NCI-H2227 (cell line): ENCODE measurements around the gene FAM81A.
A peak's percentile ranks its signal among the peaks of the same experiment; 100 is the strongest.
"Not testable (repeated sequence)": the region's sequence is repeated elsewhere in the genome, so short reads cannot be mapped to it uniquely, and the experiment has no call there.

Experiments
- DNase-seq: peaks from one replicate; lab custom pipeline; 2025; ENCODE audit not compliant: unreplicated experiment; lab: John Stamatoyannopoulos, UW

The FAM81A gene

DNA sequence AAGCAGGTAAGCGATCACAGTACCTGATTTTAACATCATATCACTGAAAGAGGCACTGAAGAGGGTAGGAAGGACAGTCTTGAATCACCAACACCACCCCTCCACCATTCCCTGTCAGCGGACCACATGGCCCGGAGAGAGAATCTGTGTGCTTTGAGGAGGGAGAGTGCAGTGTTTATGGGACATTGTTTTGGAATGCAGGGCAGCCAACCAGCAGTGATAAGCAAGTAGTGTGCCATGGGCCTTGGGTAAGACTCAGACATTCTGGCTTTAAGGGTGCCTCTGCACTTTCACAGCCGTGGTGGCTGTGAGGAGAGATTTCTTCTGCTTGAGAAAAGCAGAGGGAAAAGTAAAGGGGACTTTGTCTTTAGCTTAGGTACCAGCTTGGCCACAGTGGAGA is 46.4 kb downstream of the FAM81A start:
- DNase-seq: no peak

DNA sequence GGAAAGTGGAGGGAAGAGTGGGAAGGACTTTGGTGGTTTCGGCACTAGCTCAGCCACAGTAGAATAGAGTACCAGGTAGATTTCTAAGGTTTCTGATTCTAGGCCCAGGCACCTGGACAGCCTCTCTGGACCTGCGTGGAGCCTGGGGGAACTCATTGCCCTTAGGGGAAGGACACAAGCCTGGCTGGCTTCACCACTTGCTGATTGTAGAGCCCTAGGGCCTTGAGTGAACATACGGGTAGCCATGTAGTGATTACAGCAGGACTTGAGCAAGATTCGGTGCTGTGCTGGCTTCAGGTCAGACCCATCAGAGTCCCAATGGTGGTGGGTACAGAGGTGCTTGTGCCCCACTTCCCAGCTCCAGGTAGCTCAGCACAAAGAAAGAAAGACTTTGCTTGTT is 47.0 kb downstream of the FAM81A start:
- no peak for DNase-seq

DNA sequence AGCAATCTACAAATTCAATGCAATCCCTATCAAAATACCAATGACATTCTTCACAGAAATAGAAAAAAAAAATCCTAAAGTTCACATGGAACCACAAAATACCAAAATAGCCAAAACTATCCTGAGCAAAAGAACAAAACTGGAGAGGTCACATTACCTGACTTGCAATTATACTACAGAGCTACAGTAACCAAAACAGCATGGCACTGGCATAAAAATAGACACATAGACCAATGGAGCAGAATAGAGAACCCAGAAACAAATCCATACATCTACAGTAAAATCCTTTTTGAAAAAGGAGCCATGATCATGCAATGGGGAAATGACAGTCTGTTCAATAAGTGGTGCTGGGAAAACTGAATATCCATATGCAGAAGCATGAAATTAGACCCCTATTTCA is 51.5 kb downstream of the FAM81A start:
- not testable (repeated sequence) for DNase-seq

DNA sequence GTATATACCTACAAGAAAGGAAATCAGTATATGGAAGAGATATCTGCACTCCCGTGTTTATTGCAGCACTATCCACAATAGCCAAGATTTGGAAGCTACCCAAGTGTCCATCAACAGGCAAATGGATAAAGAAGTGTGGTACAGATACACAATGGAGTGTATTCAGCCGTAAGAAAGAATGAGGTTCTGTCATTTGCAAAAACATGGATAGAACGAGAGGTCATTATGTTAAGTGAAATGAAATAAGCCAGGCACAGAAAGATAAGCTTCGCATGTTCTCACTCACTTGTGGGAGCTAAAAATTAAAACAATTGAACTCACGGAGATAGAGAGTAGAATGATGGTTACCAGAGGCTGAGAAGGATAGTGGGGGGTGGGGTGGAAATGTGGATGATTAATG is 53.1 kb downstream of the FAM81A start:
- DNase-seq: no peak

DNA sequence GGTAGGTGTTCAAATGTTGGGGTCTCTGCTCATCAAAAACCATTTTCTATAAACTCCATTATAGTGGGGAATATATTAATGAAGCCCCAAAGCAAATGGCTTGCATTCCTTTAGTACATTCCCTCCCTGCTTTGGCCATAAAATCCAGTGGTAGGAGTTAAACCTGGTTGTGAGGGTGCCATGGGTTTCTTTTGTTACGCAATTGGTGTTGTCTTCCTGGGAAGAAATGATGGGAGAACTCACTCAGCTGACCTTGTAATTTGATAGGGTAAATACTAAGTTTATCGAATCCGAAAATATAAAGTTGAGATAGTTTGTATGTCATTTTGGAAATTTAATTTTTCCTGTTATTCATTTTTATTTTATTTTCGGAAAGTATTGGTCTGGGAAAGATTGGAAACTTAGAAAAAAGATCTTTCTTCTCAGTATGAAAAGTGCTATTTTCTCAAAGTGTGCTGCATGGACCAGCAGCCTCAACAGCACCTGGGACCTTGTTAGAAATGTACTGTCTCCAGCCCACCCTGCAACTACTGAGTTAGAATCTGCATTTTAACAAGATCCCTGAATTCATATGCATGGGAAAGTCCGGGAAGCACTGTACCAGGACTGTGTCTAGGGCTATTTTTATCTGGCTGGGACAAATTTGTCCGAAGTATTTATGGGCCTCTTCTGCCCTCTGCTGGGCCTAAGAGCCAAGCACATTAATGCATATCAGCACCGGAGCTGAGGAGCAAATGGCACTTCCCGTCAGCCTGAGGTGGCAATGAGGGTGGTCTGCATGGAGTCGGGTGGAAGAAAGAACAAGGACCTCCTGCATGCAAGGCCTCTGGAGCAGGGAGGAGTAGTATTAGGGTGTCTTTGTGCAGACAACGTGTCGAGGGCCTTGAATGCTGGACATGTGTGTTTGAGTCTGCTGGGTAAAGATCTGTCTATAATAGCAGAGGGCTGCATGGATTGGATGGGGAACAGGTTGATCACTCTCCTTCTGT is 54.7 kb downstream of the FAM81A start:
- peak; percentile 64 for DNase-seq

DNA sequence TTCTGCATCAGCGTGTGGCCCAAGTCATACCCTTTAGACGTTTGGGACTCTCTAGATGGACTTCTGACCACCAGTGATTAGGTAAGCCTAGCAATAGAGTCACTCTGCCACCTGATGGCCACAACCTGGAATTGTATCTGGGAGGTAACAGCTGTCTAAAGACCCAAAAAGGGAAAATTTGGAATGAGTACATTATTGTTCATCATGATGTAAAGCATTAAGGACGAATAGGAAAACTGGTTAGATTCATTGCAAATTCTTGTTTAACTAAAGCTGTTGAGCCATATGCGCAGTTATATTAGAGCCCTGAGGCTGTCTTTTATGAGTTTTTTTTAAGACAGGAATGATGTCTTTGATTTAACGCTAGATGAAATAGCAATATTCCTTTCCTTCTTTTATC is 63.6 kb downstream of the FAM81A start:
- DNase-seq: peak; percentile 26

DNA sequence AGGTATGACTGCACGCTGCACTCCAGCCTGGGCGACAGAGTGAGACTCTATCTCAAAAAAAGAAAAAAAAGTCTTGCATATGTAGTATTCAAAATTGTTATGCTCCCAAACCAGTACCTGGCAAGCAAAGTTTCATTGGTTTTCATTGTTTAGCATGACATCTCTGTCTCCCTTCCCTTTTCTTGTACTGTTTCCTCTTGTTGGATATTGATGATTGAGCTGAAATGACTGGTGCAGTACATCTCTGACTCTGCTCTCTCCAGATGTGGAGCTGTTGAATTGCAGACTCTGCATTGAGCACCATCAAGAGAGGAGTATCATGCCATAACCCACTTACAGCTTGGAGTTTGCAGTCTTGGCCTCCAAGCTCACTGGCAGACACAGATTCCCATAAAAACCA is 77.2 kb downstream of the FAM81A start:
- DNase-seq: no peak

DNA sequence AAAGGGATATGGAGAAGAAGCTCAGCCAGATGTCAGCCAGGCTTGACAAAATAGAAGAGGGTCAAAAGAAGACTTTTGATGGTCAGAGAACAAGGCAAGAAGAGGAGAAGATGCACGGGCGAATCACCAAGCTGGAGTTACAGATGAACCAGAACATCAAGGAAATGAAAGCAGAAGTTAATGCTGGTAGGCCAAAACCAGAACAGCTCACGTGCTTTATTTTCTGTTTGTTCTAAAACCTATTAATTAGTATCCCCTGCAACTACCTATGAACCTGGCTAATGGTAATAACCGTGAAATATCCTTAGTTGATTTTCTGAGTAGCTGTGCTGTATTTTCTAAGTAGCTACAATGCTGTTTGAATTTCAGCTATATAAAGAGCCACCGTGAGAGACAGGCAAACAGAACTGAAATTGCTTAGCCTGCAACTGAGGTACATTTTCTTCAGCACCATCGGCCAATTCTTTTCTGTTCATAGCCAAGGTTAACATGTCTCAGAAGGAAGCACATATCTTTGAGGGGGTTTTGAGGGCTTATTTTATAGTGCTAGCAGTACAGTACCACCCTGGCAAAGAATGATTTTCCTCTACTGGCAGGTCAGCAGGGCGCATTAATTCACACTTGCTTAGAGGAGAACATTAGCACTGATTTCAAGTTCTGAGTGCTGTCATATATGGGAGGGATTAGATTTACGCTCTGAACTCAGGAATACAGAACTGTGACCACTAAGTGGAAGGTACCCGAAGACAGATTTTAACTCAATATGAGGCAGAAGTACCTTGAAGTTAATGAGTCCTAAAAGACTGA is 78.9 kb downstream of the FAM81A start:
- no peak for DNase-seq

DNA sequence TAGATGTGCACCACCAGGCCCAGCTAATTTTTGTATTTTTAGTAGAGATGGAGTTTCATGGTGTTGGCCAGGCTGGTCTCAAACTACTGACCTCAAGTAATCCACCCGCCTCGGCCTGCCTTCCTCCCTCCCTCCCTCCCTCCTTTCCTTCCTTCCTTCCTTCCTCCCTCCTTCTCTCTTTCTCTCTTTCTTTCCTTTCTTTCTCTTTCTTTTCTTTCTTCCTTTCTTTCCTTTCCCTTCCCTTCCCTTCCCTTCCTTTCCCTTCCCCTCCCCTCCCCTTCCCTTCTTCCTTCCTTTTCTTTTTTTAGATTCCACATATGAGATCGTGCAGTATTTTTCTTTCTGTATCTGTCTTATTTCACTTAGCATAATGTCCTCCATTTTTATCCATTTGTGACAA is 81.3 kb downstream of the FAM81A start:
- DNase-seq: no peak

DNA sequence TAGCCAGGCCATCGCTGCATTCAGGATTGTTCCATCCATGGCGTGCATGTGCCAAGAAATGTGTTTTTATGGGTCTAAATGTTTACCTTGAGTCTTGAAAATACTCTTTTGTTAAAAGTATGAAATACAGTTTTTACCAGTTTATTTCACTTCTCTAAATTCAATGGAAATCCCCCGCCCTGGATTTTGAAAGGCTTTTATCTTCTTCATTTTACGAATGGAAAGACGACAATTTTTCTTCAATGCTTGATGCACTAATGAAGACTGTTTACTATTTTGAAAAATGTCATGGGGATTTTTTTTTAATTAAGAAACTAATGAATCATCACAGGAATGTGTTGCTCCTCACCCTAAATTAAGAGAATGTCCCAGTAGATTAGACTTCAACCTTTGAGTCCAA is 83.5 kb downstream of the FAM81A start:
- DNase-seq: no peak

DNA sequence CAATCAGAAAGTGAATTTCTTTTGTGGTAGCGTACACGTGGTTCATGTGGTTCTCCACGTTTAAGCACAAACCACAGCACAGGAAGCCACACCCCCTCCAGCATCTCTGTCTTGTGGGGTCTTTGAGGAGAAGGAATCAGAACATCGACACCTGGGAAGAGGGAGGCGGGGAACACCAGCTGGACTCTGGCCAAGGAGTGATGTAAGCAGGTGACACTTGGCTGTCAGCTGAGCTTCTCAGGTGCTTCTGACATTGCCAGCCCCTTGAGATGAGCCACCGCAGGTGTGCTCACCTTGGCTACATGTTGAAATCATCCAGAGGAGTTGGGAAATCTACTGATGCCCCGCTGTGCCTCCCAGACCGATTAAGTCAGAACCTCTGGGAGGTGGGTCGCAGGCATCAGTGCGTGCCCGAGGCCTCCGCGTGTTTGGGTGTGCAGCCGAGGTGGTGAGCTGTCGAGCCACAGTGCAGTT is 85.0 kb downstream of the FAM81A start:
- no peak for DNase-seq

DNA sequence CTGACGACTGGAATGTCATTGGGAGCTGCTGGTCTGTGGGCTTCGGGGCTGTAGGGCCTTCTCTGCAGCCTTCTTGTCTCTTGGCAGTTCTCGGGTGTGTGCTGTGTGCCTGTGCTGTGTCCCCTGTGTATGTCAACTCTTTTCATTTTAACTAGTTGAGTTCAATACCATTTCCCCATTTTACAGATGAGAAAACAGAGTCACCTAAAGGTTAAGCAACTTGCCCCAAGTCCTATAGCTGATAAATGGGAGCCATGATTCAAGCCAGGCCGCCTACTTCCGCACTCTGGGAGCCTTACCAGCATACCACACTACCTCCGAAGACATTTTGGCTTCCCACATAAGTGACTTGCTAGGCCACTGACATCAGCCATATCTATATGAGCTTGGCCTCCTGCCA is 85.7 kb downstream of the FAM81A start:
- DNase-seq: no peak

DNA sequence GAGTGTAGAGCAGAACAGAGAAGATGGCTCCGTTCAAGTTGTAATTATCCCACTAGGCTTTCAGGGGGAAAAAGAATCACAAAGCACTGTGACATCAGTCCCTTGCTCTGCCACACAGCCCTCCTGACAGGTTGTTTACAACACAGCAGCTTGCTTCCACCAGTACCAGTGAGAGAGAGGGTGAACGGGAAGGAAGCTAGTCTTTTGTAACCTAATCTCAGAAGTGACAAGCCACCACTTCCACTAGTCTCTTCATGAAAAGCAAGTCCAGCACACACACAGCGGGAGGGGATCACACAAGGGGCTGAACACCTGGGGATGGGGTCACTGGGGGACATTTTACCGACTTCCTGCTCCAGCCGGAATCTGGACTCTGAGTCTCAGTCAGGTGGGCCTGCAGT is 86.3 kb downstream of the FAM81A start:
- DNase-seq: peak; percentile 27

DNA sequence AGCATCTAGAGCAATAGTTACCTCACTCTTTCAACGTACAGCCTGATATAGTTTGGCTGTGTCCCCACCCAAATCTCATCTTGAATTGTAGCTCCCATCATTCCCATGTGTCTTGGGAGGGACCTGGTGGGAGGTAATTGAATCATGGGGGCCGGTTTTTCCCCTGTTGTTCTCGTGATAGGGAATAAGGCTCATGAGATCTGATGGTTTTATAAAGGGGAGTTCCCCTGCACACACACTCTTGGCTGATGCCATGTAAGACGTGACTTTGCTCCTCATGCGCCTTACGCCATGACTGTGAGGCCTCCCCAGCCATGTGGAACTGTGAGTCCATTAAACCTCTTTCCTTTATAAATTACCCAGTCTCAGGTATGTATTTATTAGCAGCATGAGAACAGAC is 88.5 kb downstream of the FAM81A start:
- not testable (repeated sequence) for DNase-seq

DNA sequence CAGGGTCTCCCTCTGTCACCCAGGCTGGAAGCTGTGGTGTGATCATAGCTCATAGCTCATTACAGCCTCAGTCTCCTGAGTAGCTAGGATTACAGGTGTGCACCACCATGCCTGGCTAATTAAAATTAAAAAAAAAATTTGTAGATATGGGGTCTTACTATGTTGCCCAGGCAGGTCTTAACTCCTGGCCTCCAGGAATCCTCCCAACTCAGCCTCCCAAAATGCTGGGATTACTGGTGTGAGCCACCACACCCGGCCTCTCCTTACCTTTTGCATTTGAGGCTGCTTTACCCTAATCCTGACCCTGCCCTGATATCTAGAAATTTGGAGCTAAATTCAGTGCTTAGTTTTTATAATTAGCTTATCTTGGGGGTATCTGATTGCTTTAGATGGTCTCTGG is 90.4 kb downstream of the FAM81A start:
- DNase-seq: no peak

DNA sequence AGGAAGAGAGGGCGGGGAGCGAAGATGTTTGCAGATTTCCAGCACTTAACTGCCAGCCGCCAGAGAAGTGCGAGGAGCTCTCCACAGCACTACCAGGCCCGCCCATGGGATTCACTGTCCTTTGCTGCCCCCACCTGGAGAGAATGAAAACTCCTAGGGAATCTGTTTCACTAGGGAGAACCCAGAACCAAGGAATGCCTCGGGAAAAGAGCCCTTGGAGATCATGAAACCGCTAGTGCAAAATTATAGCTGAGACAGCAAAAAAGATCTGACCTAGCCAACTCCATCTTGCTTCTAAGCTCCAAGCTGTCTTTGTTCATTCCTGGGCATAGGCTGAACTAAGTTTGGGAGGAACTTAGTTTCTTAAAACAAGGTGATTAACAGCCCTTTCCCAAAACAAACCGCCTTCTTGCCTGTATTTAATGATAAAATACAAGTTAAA is 91.0 kb downstream of the FAM81A start:
- DNase-seq: peak; percentile 91

DNA sequence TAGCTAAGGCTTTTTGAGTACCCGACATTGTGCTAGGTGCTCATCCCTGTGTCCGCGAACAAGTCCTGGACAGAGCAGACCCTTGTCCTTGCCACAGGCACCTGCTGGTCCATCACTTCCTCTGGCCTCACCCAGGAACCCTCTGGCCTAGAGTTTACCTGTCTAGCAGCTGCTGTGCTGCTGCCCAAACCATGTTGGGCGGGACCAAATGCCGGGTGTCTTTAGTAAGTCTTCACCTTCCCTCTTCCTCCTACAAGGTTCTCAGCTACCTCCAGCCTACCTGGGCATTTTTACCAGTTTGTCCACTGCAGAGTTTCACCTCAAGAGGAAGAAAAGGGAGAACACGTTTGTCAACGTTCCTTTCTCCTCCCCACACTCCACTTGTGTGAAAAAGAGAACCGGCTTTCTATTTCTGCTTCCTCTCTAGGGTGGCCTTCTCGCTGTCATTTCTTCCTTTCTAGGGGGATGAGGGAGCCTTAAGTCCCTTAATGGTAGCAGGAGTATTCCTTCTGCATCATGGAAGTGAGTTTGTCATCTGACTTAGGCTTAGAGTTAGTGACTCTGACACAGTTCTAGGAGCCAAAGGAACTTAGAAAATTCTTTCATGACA is 93.2 kb downstream of the FAM81A start:
- no peak for DNase-seq

DNA sequence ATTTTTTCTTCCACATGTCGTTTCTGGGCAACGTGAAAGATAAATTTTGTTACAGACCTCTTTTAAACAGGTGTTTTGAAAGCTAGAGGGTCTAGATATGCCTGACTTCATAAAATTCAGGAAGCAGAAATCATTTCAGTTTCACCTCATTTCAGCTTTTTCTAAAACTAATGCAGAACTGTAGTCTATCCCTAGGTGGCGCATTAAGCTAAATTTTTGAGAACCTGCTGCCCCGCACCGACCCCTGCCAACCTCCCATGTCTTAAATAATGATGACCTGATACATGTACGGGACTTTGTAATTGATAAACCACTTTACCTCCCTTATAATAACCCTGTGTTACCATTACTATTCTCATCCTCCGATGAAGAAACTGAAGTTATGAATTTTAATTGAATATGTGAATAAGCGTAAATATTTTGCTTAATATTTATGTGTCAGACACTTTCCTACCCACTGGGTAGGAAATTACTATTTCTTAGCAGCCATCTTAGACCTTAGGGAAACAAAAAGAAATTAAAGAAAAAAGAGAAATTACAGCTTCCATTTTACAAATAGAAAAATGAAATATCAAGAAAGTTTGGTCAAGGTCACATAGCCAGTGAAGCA is 94.9 kb downstream of the FAM81A start:
- DNase-seq: peak; percentile 50

DNA sequence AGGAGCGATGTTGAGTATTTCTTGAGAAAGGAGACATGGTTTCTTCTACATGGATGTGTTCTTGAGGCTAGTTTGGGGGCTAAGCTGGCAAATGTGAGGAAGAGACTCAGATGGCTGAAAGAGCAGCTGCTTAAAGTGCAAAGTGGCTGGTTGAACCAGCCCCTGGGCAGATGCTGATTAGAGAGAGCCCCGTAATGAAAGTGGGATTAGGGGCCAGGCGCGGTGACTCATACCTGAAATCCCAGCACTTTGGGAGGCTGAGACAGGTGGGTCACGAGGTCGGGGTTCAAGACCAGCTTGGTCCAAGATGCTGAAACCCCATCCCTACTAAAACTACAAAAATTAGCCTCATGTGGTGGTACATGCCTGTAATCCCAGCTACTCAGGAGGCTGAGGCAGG is 98.6 kb downstream of the FAM81A start:
- no peak for DNase-seq

DNA sequence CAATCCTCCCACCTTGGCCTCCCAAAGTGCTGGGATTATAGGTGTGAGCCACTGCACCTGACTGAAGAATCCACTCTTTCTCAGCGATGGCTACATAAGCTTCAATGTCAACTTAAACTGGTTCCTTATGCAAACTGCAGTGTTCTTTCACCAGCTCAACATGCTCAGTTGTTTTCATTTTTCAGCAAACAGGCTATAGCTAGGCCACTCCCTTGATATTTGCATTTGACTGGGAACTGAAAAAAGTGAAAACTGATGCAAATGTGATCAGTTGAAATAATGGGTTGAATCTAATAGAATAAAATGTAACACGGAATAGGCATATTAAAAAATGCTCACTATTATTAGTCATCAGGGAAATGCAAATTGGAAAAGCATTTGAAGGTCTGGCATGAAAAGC is 99.4 kb downstream of the FAM81A start:
- no peak for DNase-seq

DNA sequence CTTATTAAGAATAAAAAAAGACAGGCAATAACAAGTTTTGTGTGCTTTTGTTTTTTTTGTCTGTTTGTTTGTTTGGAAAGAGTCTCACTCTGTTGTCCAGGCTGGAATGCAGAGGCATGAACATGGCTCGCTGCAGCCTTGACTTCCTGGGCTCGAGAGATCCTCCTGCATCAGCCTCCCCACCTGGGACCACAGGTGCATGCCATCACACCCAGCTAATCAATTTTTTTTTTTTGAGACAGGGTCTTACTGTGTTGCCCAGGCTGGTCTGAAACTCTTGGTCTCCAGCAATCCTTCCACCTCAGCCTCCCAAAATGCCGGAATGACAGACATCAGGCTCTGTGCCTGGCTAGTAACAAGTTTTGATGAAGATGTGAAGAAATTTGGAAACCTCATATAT is 100.5 kb downstream of the FAM81A start:
- no peak for DNase-seq
